Bronchial epithelial cell (primary cell): ENCODE results near the gene TMEM239. TPM values are rescaled to one million over a fixed set of nuclear protein-coding genes. Genes with fewer than 3 reads are reported as not detected.
A peak's percentile ranks its signal among the peaks of the same experiment; 100 is the strongest.

Source experiments
- DNase-seq: peaks from one replicate; pipeline ENCODE4 v3.0.0-alpha.2; 2010; ENCODE audit warnings: low read depth
- FAIRE-seq: peaks from 2 replicates; lab custom pipeline; 2011; peaks lifted over from hg19 to GRCh38; lab: Jason Lieb, UNC
- H3K27me3 ChIP-seq: 2 replicates; pipeline ENCODE4 v1.5.1; 2011; ENCODE audit warnings: low read length; ENCODE audit not compliant: control insufficient read depth, insufficient read depth
- H3K36me3 ChIP-seq: 2 replicates; pipeline ENCODE4 v1.5.1; 2011; ENCODE audit warnings: low read length; ENCODE audit not compliant: control insufficient read depth, insufficient read depth
- H3K4me3 ChIP-seq: 2 replicates; pipeline ENCODE4 v1.5.1; 2011; ENCODE audit warnings: mild to moderate bottlenecking, low read depth, low read length, control low read depth
- total RNA-seq: library from RNA; depleted of rRNA; stranded (reverse); fragments of >200 nt; gene quantifications from 2 replicates; pipeline ENCODE4 v1.2.1, GENCODE V29; 2014
- TF ChIP-seq, protein P1 (sequence below): IDR thresholded peaks from 2 replicates; pipeline ENCODE4 v1.5.1; 2011; ENCODE audit warnings: mild to moderate bottlenecking, moderate library complexity, low read length, control low read depth, inconsistent platforms; ENCODE audit not compliant: insufficient read depth, severe bottlenecking

TMEM239 gene
- total RNA-seq, 1 donor from 2014 or later = not detected

DNA sequence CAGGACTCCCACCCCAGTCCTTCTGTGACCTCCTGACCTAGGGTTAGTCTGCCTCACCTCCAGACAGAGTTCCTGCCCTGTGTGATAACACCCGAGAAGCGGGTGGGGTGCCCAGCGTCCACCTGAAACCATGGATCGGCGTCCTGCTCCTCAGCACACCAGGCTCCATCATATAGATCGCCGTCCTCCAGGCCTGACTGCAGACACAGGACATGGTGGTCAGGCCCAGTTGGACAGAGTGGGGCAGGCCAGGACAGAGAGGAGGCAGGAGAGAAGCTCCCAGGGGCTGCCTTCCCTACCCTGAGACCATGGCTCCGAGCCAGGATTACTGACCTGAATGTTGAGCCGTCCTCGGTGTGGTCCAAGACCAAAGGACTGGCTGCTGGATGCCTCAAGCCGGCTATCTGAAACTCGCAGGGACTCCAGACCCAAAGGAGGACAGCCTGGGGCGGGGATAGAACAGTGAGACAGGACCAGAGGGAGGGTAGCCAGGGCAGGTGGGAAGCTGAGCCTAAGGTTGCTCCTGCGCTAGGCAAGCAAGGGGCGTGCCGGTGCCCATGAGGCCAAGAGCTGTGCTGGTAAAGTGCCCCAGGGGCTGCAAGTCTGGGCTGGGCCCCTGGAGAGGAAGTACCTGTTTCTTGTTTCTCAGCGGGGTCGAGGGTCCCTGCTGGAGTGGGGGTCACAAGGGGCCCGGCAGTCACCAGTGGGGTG is 17.9 kb upstream of the TMEM239 start:
- FAIRE-seq (no peak), DNase-seq (no peak)
- TF ChIP-seq, protein P1, sequence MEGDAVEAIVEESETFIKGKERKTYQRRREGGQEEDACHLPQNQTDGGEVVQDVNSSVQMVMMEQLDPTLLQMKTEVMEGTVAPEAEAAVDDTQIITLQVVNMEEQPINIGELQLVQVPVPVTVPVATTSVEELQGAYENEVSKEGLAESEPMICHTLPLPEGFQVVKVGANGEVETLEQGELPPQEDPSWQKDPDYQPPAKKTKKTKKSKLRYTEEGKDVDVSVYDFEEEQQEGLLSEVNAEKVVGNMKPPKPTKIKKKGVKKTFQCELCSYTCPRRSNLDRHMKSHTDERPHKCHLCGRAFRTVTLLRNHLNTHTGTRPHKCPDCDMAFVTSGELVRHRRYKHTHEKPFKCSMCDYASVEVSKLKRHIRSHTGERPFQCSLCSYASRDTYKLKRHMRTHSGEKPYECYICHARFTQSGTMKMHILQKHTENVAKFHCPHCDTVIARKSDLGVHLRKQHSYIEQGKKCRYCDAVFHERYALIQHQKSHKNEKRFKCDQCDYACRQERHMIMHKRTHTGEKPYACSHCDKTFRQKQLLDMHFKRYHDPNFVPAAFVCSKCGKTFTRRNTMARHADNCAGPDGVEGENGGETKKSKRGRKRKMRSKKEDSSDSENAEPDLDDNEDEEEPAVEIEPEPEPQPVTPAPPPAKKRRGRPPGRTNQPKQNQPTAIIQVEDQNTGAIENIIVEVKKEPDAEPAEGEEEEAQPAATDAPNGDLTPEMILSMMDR = no peak
- Histone ChIP-seq H3K4me3 (no peak overlapping the region), H3K27me3 (peaks cover 25% of the 10 kb centered on the region), H3K36me3 (no peaks in the 10 kb centered on the region)

DNA sequence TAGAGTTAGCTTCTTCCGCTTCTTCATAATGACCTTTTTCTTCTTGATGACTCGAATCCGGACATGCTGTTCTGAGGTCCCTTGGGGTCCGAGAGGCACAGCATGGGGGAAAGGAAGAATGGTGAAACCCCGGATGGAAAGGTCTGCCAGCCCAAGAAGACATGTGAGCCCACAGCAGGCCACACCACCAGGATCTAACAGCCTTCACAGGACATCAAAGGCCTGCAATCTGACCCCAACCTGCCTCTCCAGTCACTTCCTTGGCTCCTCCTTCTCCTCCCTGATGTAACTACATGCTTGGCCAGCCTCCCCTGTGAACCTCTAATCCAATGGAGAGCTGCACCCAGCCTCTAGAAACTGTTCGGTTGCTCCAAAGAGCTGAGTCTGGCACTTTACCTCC is 17.4 kb upstream of the TMEM239 start:
- peak; percentile 11 for DNase-seq
- Histone ChIP-seq H3K27me3 (peaks cover 25% of the 10 kb centered on the region), H3K36me3 (no peaks in the 10 kb centered on the region), H3K4me3 (no peak overlapping the region)
- TF ChIP-seq, protein P1 = no peak
- FAIRE-seq = peak; percentile 23

DNA sequence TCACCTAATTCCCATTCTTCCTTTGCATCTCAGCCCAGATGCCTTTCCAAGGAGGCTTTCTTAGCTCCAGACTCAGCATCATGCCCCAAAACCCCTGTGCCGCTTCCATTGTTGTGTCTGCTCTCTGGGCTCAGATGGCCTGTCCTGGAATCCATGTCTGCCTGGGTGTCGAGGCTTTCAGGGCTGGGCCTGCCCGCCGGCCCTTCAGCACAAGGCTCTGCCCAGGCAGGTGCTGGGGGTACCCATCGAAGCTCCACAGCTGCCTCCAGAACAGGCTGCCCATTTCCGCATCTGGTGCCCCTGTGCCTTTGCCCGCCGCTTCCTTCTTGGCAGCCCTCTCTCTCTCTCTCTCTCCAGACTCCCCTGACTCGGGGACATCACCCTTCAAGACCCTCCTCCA is 16.9 kb upstream of the TMEM239 start:
- no peak for DNase-seq
- no peak overlapping the region for H3K4me3 ChIP-seq
- TF ChIP-seq, protein P1 = no peak
- H3K27me3 ChIP-seq = peaks cover 25% of the 10 kb centered on the region
- FAIRE-seq = no peak
- no peaks in the 10 kb centered on the region for H3K36me3 ChIP-seq

DNA sequence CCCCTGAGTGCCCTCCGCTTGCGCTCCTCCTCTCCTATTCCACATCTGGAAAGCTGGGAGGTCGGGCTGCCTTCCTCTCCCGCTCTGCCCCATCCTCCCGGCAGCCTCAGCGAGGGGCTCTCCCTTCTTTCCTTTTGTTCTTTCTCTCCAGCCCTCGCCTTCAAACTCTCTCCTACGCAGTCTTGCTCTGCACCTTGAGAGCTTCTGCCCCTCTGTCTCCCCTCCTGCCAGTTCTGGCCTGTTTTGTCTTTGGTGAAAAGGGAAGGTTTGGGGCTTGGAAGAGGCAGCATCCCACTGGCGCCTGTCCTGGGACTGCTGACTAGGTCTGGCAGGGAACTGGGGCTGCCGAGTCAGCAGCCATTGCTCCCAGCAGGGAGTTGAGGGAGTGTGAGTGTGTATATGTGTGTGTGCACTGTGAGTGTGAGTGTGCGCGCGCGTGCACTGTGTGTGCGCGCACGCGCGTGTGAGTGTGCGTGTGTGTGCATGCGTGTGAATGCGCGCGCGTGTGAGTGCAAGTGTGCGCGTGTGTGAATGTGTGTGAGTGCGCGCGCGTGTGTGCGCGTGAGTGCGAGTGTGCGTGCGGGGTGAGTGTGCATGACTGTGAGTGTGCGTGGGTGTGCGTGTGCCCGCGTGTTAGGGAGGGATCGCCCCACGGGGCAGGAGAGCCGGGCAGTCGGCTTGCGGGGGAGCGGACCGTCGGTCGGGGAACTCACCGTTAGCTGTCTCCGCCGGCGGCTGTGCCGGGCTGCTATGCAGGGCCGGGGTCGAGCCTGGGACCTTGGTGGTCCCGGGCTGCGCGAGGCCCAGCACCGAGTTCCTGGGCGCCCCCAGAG is 16.3 kb upstream of the TMEM239 start:
- FAIRE-seq (no peak), DNase-seq (no peak)
- H3K36me3 ChIP-seq = no peaks in the 10 kb centered on the region
- H3K27me3 ChIP-seq = peaks cover 26% of the 10 kb centered on the region
- no peak overlapping the region for H3K4me3 ChIP-seq
- TF ChIP-seq, protein P1 = no peak

DNA sequence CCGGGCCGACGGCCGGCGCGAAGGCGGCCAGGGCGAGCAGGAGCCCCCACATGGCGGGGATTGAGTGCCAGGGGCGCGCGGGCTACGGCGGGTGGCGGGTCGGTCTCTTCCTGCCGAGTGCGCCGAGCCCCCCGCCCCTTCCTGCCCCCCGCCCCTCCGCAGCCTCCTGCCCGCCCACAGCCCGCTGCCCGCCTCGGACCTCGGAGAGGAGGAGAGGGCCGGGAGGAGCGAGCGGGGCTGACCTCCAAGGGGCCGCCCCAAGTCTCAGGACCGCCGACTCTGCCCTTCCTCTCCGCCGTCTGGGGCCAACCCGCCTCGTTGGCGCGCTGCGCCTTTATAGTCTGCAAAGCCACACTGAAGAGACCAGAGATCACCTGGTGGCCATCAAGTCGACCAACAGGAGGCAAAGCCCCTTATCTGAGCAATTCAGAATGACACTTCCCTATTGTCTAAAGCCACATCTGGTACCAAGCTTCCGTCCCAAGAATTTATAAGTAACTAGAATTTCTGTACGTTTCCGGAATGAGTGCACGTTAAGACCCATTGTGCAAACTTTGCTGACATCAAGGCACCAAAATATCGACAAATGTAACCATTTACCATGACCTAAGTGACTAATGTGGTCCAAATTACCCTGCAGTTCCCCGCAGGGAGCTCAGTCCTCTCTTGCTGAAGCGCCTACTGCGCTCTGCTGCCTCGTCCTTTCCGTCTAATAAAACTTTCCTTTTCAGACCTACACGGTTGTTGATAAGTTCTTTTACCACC is 15.5 kb upstream of the TMEM239 start, which contains the start of gene CPXM1:
CPXM1 (minus strand) TSS at position 107 of the 765 bp plus-strand sequence; CDS start at position 52, 55 bp downstream.
- FAIRE-seq = no peak
- TF ChIP-seq, protein P1 = no peak
- H3K4me3 ChIP-seq = no peak within 1 kb of the TSS

More for the DNA sequence above, 15.5 kb upstream of the TMEM239 start, which contains the start of gene CPXM1:
- no peaks in the 10 kb centered on the region for H3K36me3 ChIP-seq
- no peak for DNase-seq
- peaks cover 31% of the 10 kb centered on the region for H3K27me3 ChIP-seq
